Mucosa of stomach (tissue), 1 donor: ENCODE measurements around the gene CFAP77.

Source experiments
- H3K27me3 ChIP-seq: one replicate; pipeline ENCODE4 v1.7.0; 2013; ENCODE audit warnings: mild to moderate bottlenecking, low read length; ENCODE audit not compliant: control insufficient read depth, insufficient read depth
- H3K36me3 ChIP-seq: one replicate; pipeline ENCODE4 v1.7.0; 2013; ENCODE audit warnings: low read length; ENCODE audit not compliant: control insufficient read depth, insufficient read depth
- H3K4me1 ChIP-seq: one replicate; pipeline ENCODE4 v1.7.0; 2013; ENCODE audit warnings: mild to moderate bottlenecking, low read length; ENCODE audit not compliant: control insufficient read depth, insufficient read depth
- H3K4me3 ChIP-seq: one replicate; pipeline ENCODE4 v1.7.0; 2013; ENCODE audit warnings: low read length
- H3K9ac ChIP-seq: one replicate; pipeline ENCODE4 v1.7.0; 2013; ENCODE audit warnings: mild to moderate bottlenecking, low read length, moderate library complexity
- H3K9me3 ChIP-seq: one replicate; pipeline ENCODE4 v1.7.0; 2013; ENCODE audit warnings: mild to moderate bottlenecking, low read length, moderate library complexity; ENCODE audit not compliant: control insufficient read depth
- donor health status: Pancreatic carcinoma.

The CFAP77 gene

DNA sequence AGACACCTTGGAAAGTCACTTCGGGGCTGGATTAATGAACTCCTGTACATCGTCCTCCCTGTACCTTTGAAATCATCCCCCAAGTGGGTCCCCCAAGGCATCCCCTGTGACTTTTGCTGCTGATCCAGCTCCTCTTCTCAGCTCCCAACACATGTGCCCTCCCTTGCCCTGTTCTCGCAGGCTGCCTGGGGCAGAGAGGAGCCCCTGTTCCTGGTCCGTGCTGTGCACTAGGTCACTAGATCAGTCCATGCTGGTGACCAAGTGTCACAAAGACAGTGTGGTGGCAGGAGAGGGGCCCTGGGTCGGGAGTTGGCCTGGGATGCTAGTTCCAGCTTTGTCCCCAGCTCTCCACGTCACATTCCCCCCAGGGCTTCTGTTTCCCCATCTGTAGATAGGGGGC, 93.1 kb downstream of the CFAP77 start:
- Histone ChIP-seq H3K9ac (no peak overlapping the region), H3K36me3 (no peaks in the 10 kb centered on the region), H3K4me3 (no peak overlapping the region), H3K27me3 (peaks cover 37% of the 10 kb centered on the region), H3K4me1 (no peaks in the 10 kb centered on the region), H3K9me3 (no peaks in the 10 kb centered on the region)

GRCh38 chr9:132504488-132504887, 94.5 kb downstream of the CFAP77 start:
- Histone ChIP-seq H3K9ac (no peak overlapping the region), H3K9me3 (no peaks in the 10 kb centered on the region), H3K4me3 (no peak overlapping the region), H3K4me1 (no peaks in the 10 kb centered on the region), H3K27me3 (peaks cover 39% of the 10 kb centered on the region), H3K36me3 (no peaks in the 10 kb centered on the region)

DNA sequence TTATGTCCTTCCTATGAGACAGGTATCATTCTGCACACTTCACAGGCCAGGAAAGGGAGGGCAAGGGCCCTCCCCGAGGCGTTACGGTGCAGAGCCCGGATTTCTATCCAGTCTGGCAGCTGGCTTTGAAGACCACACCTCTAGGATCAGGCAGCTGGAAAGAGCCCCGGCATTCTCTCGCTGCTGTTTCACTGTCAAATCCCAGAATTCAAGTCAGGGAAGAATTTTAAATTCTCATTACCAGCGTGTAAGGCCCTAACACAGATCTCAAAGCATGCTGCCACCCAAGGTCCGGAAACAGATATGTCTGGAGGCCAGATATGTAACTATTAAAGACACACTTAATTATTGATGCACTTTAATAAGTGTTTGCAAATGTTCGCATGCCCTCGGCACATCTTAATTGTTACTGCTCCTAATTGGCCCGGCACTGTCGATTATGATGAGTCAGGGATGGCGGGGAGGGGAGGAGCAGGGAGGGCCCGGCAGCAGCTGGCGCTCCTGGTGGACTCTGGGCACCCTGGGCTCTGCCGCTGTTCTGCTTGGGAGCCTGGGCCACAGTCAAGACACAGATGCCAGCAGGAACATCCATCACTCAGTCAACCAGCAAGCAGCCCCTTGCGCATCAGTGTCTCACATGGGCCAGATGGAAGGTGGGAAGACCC, 96.1 kb downstream of the CFAP77 start:
- H3K9me3 ChIP-seq, result no peaks in the 10 kb centered on the region
- H3K9ac ChIP-seq, result no peak overlapping the region
- no peak overlapping the region for H3K4me3 ChIP-seq
- H3K27me3 ChIP-seq, result peaks cover 45% of the 10 kb centered on the region
- no peaks in the 10 kb centered on the region for H3K4me1 ChIP-seq
- no peaks in the 10 kb centered on the region for H3K36me3 ChIP-seq

DNA sequence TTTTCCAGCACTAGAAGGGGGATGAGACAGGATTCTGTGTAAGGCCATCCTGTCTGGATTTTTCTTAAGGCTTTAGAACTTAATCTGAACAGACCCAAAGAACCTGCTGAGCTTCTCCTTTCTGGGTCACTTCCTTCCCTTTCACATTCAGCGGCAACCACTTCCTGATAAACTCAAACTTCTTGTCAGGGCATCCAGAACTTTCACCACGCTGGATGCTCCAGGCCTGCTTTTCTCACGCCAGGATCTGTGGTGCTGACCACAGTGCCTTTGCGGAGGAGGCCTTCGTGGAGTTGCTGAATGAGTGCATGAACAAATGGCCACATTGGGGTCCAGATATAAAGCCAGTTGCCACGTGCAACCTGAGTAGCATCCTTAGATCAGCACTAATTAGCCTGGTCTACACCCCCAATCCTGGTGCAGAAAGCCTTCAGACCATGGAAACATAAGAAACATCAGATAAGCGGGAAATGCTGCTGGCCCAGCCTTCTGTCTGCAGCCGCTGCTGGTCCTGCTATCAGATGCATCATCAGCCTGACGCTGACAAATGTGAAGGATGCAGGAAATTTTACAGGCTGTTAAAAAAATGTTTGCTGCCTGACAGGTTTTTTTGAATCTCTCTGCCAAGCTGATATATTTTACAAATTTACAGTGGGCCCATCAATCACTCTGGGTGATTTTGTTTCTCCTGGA, 97.1 kb downstream of the CFAP77 start:
- H3K27me3 ChIP-seq, result peaks cover 45% of the 10 kb centered on the region
- H3K9me3 ChIP-seq, result no peaks in the 10 kb centered on the region
- no peak overlapping the region for H3K4me3 ChIP-seq
- no peaks in the 10 kb centered on the region for H3K4me1 ChIP-seq
- no peak overlapping the region for H3K9ac ChIP-seq
- no peaks in the 10 kb centered on the region for H3K36me3 ChIP-seq

DNA sequence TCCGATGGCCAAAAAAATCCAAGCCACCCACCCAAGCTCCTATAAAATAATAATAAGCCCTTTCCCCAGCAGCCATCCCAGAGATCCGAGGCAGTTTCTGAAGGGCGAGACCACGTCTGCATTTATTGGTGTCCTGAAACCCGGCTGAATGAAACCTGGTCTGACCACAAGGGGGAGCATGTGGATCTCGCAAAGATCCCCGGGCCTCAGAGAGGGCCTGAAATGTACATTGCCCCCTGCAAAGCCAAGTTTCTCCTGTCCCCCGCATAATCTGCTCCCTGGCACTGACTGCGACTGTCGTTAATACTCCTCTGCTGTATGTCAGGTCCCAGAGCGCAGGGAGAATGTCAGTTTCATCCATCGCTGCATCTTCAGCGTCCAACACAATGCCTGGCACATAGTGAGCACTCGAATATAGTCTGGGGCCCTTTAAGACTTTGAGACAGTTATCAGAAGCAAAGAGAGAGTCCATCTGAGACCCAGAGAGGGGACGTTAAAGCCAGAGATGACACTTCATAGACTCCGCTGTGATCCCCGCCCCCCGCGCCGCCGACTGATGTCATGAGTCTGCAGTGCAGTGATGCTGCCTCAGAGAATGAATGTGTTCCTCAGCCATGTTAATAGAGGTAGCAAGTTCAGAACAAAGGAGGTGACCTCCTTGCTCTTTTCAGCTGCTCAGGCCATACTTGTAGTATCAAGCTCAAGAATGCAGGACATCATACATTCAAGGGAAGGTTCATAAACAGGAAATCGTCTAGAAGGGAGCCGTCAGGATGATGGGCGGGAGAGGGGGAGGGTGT, 97.9 kb downstream of the CFAP77 start:
- H3K4me1 ChIP-seq, result no peaks in the 10 kb centered on the region
- H3K4me3 ChIP-seq, result no peak overlapping the region
- H3K9me3 ChIP-seq, result no peaks in the 10 kb centered on the region
- H3K36me3 ChIP-seq, result no peaks in the 10 kb centered on the region
- no peak overlapping the region for H3K9ac ChIP-seq
- H3K27me3 ChIP-seq, result peaks cover 45% of the 10 kb centered on the region

- H3K27me3 ChIP-seq, result peaks cover 49% of the 10 kb centered on the region
- H3K4me3 ChIP-seq, result no peak overlapping the region
- no peaks in the 10 kb centered on the region for H3K4me1 ChIP-seq
- H3K9ac ChIP-seq, result no peak overlapping the region
- no peaks in the 10 kb centered on the region for H3K9me3 ChIP-seq
- H3K36me3 ChIP-seq, result no peaks in the 10 kb centered on the region
These were observed 100.2 kb downstream of the CFAP77 start for GRCh38 chr9:132509928-132510874.

DNA sequence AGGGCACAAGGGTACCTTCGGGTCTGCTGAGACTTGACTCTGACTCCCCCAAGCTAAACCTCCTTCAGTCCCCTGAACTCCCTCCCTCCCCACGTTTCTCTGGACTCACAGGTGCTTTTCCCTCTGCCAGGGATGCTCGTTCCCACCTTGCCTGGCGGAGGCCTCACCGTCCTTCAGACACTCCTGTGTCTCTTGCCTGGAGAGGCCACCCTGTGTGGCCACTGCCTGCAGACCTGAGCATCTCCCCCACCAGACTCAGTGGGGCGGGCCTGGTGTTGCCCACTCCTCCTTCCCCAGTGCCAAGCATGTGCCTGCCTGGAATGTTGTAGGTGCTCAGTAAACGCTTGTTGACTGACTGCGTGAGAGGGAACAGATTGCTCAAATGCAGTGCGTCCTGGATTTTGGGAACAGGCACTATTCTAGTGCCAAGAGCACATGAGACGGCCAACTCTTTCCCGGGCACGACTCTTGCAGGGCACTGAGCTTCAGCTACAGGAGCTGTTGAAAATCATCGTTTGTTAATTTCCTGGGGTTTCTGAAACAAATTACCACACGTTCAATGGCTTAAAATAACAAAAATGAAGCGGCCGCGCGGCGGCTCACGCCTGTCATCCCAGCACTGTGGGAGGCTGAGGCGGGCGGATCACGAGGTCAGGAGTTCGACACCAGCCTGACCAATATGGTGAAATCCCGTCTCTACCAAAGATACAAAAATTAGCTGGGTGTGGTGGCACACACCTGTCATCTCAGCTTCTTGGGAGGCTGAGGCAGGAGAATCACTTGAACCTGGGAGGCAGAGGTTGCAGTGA, 101.4 kb downstream of the CFAP77 start:
- Histone ChIP-seq H3K4me3 (no peak overlapping the region), H3K36me3 (no peaks in the 10 kb centered on the region), H3K27me3 (peaks cover 37% of the 10 kb centered on the region), H3K4me1 (no peaks in the 10 kb centered on the region), H3K9ac (no peak overlapping the region), H3K9me3 (no peaks in the 10 kb centered on the region)

DNA sequence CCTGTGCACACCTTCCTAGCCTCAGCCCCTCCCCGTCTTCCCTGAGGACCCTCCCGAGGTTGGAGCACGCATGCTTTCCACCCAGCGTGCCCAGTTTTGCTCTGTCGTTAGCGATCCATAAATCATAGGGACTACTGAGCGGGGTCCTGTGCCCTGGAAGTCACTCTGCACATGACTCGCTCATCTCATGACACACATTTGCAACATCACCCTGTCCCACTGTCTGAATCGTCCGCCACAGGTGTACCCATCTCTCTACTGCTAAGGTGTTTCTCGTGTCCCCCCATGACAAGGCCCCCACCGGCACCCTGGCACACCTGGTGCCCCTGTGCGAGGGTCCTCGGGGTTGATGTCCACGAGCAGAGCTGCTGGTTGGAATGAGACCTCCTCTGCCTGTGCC, 103.4 kb downstream of the CFAP77 start:
- H3K9ac ChIP-seq, result no peak overlapping the region
- peaks cover 27% of the 10 kb centered on the region for H3K27me3 ChIP-seq
- no peaks in the 10 kb centered on the region for H3K4me1 ChIP-seq
- no peaks in the 10 kb centered on the region for H3K36me3 ChIP-seq
- H3K4me3 ChIP-seq, result no peak overlapping the region
- H3K9me3 ChIP-seq, result no peaks in the 10 kb centered on the region

DNA sequence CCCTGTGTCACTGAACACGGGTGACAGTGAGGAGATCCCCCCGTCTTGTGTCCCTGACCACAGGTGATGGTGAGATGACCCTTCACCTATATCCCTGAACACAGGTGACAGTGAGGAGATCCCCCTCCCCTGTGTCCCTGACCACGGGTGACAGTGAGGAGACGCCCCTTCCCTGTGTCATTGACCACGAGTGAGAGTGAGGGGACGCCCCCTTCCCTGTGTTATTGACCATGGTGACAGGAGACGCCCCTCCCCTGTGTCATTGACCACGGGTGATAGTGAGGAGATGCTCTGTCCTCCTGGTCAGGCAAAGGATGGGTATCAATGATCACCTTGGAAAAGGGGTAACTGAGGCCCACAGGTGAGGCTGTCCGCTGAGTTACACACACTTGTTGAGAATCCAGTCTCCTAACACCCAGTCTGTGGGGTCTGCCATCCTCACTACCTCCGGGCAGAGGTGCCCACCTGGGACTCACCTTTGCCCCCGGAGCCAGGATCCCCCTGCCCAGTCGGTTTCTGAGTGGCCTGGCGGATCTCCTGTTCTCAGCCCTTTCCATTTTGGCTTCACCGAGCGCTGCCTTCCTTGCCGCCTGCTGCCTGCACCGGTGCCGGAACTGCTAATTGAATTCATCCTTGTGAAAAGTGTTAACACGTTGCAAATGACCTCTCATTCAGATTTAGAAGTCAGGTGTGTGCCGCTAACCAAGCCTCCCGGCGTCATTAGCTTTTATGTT, 104.2 kb downstream of the CFAP77 start:
- no peak overlapping the region for H3K9ac ChIP-seq
- no peaks in the 10 kb centered on the region for H3K36me3 ChIP-seq
- no peaks in the 10 kb centered on the region for H3K4me1 ChIP-seq
- peaks cover 27% of the 10 kb centered on the region for H3K27me3 ChIP-seq
- H3K4me3 ChIP-seq, result no peak overlapping the region
- no peaks in the 10 kb centered on the region for H3K9me3 ChIP-seq

DNA sequence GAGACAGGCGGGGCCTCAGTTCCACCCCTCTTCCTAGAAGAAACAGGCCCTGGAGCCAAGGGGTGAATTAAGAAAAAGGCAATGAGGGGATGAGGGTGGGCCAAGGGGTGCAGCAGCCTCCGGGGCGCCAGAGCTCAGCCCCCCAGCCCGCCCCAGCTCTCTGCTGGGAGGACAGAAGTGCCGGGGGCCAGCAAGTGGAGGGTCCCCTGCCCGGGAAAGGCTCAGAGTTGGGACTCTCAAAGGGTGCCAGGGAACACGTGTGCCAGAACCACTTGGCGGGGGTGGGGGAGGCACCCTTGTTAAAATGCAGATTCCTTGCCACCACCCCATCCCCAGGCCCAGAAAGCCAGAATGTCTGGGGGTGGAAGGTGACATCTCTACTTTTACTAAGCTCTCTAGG, 104.8 kb downstream of the CFAP77 start:
- Histone ChIP-seq H3K4me3 (no peak overlapping the region), H3K9ac (no peak overlapping the region), H3K36me3 (no peaks in the 10 kb centered on the region), H3K9me3 (no peaks in the 10 kb centered on the region), H3K4me1 (no peaks in the 10 kb centered on the region), H3K27me3 (peaks cover 27% of the 10 kb centered on the region)
